ENCODE measurements around the gene LHB.
A peak's percentile ranks its signal among the peaks of the same experiment; 100 is the strongest.

Gene LHB

DNA sequence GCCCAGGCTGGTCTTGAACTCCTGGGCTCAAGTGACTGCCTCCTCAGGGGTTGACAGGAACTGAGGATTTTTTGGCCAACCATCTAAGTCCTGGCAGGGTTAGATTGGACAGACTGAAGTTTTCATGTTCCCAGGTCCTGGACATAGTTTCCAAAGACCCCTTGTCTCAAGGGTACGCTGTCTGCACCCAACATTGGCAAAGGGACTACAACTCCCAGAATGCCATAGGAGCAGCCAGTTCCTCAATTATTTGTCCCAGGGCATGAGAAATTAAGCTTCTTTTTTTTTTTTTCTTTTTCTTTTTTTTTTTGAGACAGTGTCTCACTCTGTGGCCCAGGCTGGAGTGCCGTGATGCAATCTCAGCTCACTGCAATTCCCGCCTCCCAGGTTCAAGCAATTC lies 30.7 kb downstream of the LHB start:
- no peak for DNase-seq (ENCODE audit: low spot score)
- TF ChIP-seq, protein P1, sequence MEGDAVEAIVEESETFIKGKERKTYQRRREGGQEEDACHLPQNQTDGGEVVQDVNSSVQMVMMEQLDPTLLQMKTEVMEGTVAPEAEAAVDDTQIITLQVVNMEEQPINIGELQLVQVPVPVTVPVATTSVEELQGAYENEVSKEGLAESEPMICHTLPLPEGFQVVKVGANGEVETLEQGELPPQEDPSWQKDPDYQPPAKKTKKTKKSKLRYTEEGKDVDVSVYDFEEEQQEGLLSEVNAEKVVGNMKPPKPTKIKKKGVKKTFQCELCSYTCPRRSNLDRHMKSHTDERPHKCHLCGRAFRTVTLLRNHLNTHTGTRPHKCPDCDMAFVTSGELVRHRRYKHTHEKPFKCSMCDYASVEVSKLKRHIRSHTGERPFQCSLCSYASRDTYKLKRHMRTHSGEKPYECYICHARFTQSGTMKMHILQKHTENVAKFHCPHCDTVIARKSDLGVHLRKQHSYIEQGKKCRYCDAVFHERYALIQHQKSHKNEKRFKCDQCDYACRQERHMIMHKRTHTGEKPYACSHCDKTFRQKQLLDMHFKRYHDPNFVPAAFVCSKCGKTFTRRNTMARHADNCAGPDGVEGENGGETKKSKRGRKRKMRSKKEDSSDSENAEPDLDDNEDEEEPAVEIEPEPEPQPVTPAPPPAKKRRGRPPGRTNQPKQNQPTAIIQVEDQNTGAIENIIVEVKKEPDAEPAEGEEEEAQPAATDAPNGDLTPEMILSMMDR (IDR thresholded peaks at IDR 0.05; ENCODE audit: extremely low read depth, missing control alignments) = no peak

DNA sequence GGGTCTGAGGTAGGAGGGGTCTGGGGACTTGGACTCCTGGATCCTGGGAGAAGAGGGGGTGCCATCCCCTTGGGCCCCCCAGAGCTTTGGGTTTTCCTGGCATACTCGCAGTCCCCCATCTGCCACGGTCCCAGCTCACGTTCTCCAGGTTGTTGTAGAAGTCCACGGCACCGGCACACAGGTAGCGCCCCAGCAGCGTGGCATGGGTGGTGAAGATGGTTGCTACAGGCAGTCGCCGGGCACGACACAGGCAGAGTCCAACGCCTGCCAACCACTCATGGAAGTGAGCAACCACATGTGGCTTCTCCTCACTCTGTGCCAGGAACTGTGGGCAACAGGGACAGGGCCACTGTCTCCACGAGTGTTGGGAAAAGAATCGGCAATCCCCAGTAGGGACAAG lies 31.2 kb downstream of the LHB start:
- no peak for DNase-seq (ENCODE audit: low spot score)
- TF ChIP-seq, protein P1 (IDR thresholded peaks at IDR 0.05; ENCODE audit: extremely low read depth, missing control alignments) = no peak

DNA sequence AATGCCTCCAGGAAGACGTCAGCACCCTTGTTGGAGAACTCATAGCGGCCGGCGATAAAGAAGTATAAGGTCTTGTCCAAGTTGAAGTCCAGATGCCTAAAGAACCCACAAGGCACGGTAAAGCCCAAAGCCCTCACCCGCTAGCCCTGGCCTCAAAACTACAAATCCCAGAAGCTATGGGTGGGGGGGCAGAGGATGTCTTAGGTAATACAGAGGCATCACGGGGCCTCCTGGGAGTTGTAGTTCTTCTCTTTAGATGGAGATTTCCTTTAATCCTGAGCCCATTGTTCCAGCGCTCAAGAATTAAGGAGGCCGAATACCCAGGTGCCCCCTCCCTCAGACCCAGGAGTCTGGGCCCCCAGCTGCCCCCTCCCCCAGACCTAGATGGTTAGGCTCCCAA lies 34.6 kb downstream of the LHB start:
- TF ChIP-seq, protein P1 (IDR thresholded peaks at IDR 0.05; ENCODE audit: extremely low read depth, missing control alignments) = no peak
- no peak for DNase-seq (ENCODE audit: low spot score)

DNA sequence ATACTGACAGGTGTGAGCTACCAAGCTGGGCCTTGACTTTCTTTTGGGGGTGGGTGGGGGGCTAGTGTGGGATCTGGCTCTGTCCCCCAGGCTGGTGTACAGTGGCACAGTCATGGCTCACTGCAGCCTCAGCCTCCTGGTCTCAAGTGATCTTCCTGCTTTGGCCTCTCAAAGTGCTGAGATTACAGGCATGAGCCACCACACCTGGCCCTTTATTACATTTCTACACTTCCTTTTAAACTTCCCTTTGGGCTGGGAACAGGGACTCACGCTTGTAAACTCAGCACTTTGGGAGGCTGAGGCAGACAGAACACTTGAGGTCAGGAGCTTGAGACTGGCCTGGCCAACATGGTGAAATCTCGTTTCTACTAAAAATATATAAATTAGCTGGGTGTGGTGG lies 39.8 kb downstream of the LHB start:
- TF ChIP-seq, protein P1 (IDR thresholded peaks at IDR 0.05; ENCODE audit: extremely low read depth, missing control alignments) = no peak
- no peak for DNase-seq (ENCODE audit: low spot score)

DNA sequence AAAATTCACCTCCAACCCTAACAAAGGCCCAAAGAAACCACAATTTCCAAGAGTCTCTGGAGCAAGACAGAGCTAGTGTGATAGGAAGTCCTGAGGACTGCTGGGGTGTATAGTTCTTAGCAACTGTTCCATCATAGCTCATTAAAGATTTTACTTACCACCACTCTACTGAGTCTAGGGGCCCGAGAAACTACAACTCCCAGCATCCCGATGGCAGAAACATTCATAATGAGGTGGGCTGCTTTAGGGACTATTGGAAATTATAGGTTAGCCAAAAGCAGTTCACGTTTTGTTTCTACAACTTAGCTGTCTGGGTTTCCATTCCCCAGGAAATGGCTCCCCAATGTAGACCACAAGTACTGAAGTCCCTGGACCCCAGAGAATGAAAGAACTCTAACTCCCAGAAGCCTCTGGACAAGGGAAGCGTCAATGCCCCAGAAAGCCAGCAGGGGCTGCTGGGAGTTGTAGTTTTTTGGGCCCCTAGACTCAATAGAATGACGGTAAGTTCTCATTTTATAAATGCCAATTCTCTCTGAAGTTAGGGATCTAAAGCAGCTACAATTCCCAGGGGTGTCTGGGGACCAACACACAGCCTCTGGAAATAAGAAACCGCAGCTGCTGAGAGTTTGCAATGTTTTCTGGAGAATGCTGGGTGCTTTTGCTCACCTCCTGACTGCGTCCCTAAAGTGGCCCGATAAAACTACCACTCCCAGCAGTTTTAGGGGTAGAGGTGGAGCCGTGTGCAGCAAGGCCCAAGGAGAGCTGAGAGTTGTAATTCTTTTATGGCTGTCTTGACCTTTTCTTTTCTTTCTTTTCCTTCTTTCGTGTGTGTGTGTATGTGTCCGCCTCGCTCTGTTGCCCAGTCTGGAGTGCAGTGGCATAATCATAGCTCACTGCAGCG lies 40.7 kb downstream of the LHB start:
- TF ChIP-seq, protein P1 (IDR thresholded peaks at IDR 0.05; ENCODE audit: extremely low read depth, missing control alignments) = no peak
- DNase-seq (ENCODE audit: low spot score) = no peak

DNA sequence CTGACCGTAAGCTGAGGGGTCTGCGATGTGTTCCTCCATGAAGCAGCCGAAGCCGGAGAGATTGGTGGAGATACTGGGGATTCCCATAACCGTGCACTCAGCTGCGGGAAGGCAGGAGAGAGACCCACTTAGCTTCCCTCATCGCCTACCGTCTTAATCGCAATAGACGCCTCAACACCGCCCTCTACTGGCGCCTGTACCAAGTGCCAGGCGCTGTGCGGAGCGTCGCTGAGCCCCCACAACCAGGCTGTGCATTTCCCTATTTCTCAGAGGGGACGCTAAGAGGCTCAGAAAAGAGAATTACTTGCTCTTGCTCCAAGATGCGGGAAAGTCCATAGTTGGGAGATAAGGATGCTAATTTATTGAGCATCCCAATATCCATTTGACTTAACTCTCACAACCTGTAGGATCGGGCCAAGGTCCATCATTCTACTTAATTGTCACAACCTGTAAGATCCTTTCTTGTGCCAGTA lies 45.9 kb downstream of the LHB start:
- DNase-seq (ENCODE audit: low spot score) = peak; percentile 81
- TF ChIP-seq, protein P1 (IDR thresholded peaks at IDR 0.05; ENCODE audit: extremely low read depth, missing control alignments) = peak; percentile 96

DNA sequence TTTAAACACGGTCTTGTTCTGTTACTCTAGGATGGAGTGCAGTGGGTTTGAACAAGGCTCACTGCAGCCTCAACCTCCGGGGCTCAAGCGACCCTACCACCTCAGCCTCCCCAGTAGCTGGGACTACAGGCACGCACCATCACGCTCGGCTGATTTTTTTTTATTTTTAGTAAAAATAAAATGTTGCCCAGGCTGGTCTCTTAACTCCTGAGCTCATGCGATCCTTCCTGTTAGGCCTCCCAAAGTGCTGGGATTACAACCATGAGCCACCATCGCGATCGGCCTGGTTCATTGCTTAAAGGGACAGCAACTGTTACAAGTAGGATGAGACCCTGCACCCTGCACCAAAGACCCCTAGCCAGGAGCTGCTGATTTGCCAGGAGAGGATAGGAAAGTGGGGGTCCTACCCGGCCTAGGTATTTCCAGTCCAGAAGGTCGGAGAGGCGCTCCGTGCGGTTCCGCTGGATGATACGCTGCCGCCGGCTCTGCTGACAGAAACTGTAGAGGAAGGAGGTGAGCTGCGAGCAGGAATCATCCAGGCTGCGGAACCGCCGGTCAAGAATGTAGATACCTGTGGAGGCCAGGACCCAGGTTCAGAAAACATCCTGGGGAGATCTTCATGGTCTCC lies 46.6 kb downstream of the LHB start:
- no peak for DNase-seq (ENCODE audit: low spot score)
- TF ChIP-seq, protein P1 (IDR thresholded peaks at IDR 0.05; ENCODE audit: extremely low read depth, missing control alignments) = no peak
